HepG2 (cell line): ENCODE results near the gene IL1RAPL2. TPM values are rescaled to one million over a fixed set of nuclear protein-coding genes. Genes with fewer than 3 reads are reported as not detected.

Source experiments
- ATAC-seq: fragments of 200-7000 bp; cut with Tn5 transposase; 3 replicates; pipeline ENCODE4 v1.9.1; 2020; ENCODE audit warnings: mild to moderate bottlenecking, moderate library complexity
- BruUV-seq: library from RNA; stranded (reverse); fragments of 400-500 nt; replicated peaks from 2 replicates; lab custom pipeline; 2021; lab: Mats Ljungman, UMichigan
- CTCF ChIA-PET: fragments of 300-600 bp; formaldehyde crosslinking; extraction: SDS; loops from one replicate; lab custom pipeline; 2021; ENCODE audit warnings: low total read pairs, inconsistent platforms, low intra/inter-chr PET ratio; lab: Yijun Ruan, JAX
- POLR2A ChIA-PET: fragments of 350-600 bp; sonication (Branson Sonifier 250); formaldehyde crosslinking; loops from one replicate; lab custom pipeline; 2020; ENCODE audit warnings: antibody characterized with exemption, inconsistent platforms; lab: Yijun Ruan, JAX
- DNase-seq: peaks from one replicate; pipeline ENCODE4 v3.0.0-alpha.2; 2015; ENCODE audit warnings: low spot score
- FAIRE-seq: peaks from 3 replicates; lab custom pipeline; 2011; peaks lifted over from hg19 to GRCh38; lab: Jason Lieb, UNC
- H2AFZ ChIP-seq: one replicate; pipeline ENCODE4 v1.6.1; 2011; ENCODE audit warnings: low read length, inconsistent platforms
- H3K27ac ChIP-seq: fragments of 300-600 bp; 3 replicates; pipeline ENCODE4 v1.8.0; 2011; ENCODE audit warnings: mixed run types, mild to moderate bottlenecking, mixed read lengths, low read length, inconsistent platforms; ENCODE audit not compliant: insufficient read depth; ENCODE audit errors: extremely low read length
- H3K27me3 ChIP-seq, 2 experiments: fragments of 200-600 bp in 1 of 2; 2 replicates in 1 of 2; 3 replicates in 1 of 2; pipeline versions ENCODE4 v1.6.0 to v1.8.0; 2011; ENCODE audit warnings: low read length in 2 of 2, mild to moderate bottlenecking in 2 of 2, moderate library complexity in 2 of 2, inconsistent platforms in 1 of 2; ENCODE audit not compliant: insufficient read depth in 2 of 2, control insufficient read depth in 1 of 2
- H3K36me3 ChIP-seq, 2 experiments: fragments of 200-600 bp in 1 of 2; replicated peaks in 1 of 2; 2 replicates in 1 of 2; 3 replicates in 1 of 2; pipeline versions ENCODE4 v1.5.1 to v1.8.0; 2011; ENCODE audit warnings: low read length in 2 of 2, inconsistent platforms in 1 of 2; ENCODE audit not compliant: insufficient read depth in 2 of 2, control insufficient read depth in 1 of 2
- H3K4me1 ChIP-seq: 2 replicates; pipeline ENCODE4 v1.5.1; 2012; ENCODE audit warnings: low read length, inconsistent platforms; ENCODE audit not compliant: insufficient read depth
- H3K4me2 ChIP-seq: 2 replicates; pipeline ENCODE4 v1.6.0; 2011; ENCODE audit warnings: low read depth, low read length, inconsistent platforms
- H3K4me3 ChIP-seq, 3 experiments: fragments of 200-600 bp in 1 of 3; sonication (generic), shearing (Covaris generic) in 1 of 3; replicated peaks in 1 of 3; 2 replicates each; pipeline ENCODE4 v1.5.1; 2011 to 2016; ENCODE audit warnings: low read length in 3 of 3, inconsistent platforms in 2 of 3, low read depth in 2 of 3, mild to moderate bottlenecking in 2 of 3, control low read depth in 1 of 3, mixed read lengths in 1 of 3; ENCODE audit not compliant: insufficient read depth in 1 of 3
- H3K79me2 ChIP-seq: one replicate; pipeline ENCODE4 v1.6.1; 2011; ENCODE audit warnings: low read length, inconsistent platforms; ENCODE audit not compliant: insufficient read depth
- H3K9ac ChIP-seq: 2 replicates; pipeline ENCODE4 v1.6.0; 2011; ENCODE audit warnings: mild to moderate bottlenecking, low read depth, low read length, inconsistent platforms; ENCODE audit not compliant: insufficient read depth
- H3K9me3 ChIP-seq: 2 replicates; pipeline ENCODE4 v1.5.1; 2012; ENCODE audit warnings: mild to moderate bottlenecking, low read length
- H4K20me1 ChIP-seq: 2 replicates; pipeline ENCODE4 v1.6.0; 2011; ENCODE audit warnings: inconsistent platforms, mild to moderate bottlenecking, low read length, moderate library complexity; ENCODE audit not compliant: insufficient read depth
- FOSL1 ChIP-seq: sonication (generic); formaldehyde crosslinking; IDR thresholded peaks from 2 replicates; pipeline ENCODE4 v1.9.0; 2021; ENCODE audit warnings: missing genetic modification reagents, borderline replicate concordance
- HDAC6 ChIP-seq: fragments of 200-600 bp; sonication (generic); IDR thresholded peaks from 2 replicates; pipeline ENCODE4 v1.7.0; 2017; ENCODE audit warnings: mild to moderate bottlenecking, antibody characterized with exemption, low read length, low read depth
- JUND ChIP-seq: sonication (generic); formaldehyde crosslinking; IDR thresholded peaks from 2 replicates; pipeline ENCODE4 v1.8.0; 2022; ENCODE audit warnings: mild to moderate bottlenecking, missing genetic modification reagents
- NAIF1 ChIP-seq: sonication (generic); formaldehyde crosslinking; IDR thresholded peaks from 2 replicates; pipeline ENCODE4 v1.5.0; 2020; ENCODE audit warnings: mild to moderate bottlenecking, missing genetic modification reagents, borderline replicate concordance
- NCOA1 ChIP-seq: sonication (generic); formaldehyde crosslinking; IDR thresholded peaks from 2 replicates; pipeline ENCODE4 v1.9.0; 2021; ENCODE audit warnings: missing genetic modification reagents
- SP140L ChIP-seq: sonication (generic); formaldehyde crosslinking; IDR thresholded peaks from 2 replicates; pipeline ENCODE4 v1.4.0; 2020; ENCODE audit warnings: missing genetic modification reagents, borderline replicate concordance
- SP2 ChIP-seq: sonication (generic); formaldehyde crosslinking; IDR thresholded peaks from 2 replicates; pipeline ENCODE4 v1.5.1; 2020; ENCODE audit warnings: mild to moderate bottlenecking, missing genetic modification reagents
- TBL1XR1 ChIP-seq: fragments of 150-350 bp; IDR thresholded peaks from 2 replicates; pipeline ENCODE4 v1.6.1; 2014; ENCODE audit warnings: borderline replicate concordance, low read length; ENCODE audit not compliant: partially characterized antibody
- ZNF253 ChIP-seq: sonication (generic); formaldehyde crosslinking; IDR thresholded peaks from 2 replicates; pipeline ENCODE4 v1.8.0; 2022; ENCODE audit warnings: mild to moderate bottlenecking, missing genetic modification reagents, borderline replicate concordance
- ZNF615 ChIP-seq: sonication (generic); formaldehyde crosslinking; IDR thresholded peaks from 2 replicates; pipeline ENCODE4 v1.5.0; 2020; ENCODE audit warnings: mild to moderate bottlenecking, missing genetic modification reagents, borderline replicate concordance
- ZSCAN9 ChIP-seq: IDR thresholded peaks from 2 replicates; pipeline ENCODE4 v1.6.1; 2016; ENCODE audit warnings: borderline replicate concordance
- WGBS: methylation state at CpG from one replicate; pipeline ENCODE4 v1.1.6; 2017; ENCODE audit warnings: low lambda C conversion rate; 5-methylcytosine and 5-hydroxymethylcytosine counted together
- in situ Hi-C: cut with HindIII; loops from 2 replicates; pipeline ENCODE4 v1.10.0; 2017; ENCODE audit warnings: low pct_unique_long_range_greater_than_20kb; ENCODE audit not compliant: extremely low pct_ligation_motif_present
- intact Hi-C: fragments of 100-400 bp; cut with micrococcal nuclease; formaldehyde crosslinking; loops from one replicate; pipeline ENCODE4 v1.10.0; 2022; ENCODE audit not compliant: unreplicated experiment
- polyA plus RNA-seq, 8 experiments: library from polyadenylated mRNA; depleted of rRNA in 3 of 8; stranded (reverse) in 7 of 8; unstranded in 1 of 8; fragments of >200 nt; fragmentation: Illumina TruSeq in 4 of 8; extraction: Trizol in 4 of 8; gene quantifications; 2 replicates each; pipeline versions ENCODE4 v1.2.1 to v1.2.3, GENCODE V29; 2011 to 2016; ENCODE audit warnings: low read depth in 4 of 8, missing spikeins in 1 of 8, mixed read lengths in 1 of 8; ENCODE audit not compliant: insufficient read depth in 1 of 8
- total RNA-seq, 5 experiments: library from RNA; depleted of rRNA; stranded (reverse); fragments of >200 nt; fragmentation: Illumina TruSeq; extraction: Trizol; gene quantifications; 2 replicates each; pipeline ENCODE4 v1.2.3, GENCODE V29; 2016; ENCODE audit warnings: low read depth in 1 of 5
- TF ChIP-seq, protein P1 (sequence below): IDR thresholded peaks from 2 replicates; pipeline ENCODE4 v1.6.1; 2016; ENCODE audit warnings: mild to moderate bottlenecking

IL1RAPL2 gene
- total and polyA plus RNA-seq, 2 of the 13 experiments (the other 11 are each of a cell fraction or from before 2014, with no cell fraction given) = not detected

DNA sequence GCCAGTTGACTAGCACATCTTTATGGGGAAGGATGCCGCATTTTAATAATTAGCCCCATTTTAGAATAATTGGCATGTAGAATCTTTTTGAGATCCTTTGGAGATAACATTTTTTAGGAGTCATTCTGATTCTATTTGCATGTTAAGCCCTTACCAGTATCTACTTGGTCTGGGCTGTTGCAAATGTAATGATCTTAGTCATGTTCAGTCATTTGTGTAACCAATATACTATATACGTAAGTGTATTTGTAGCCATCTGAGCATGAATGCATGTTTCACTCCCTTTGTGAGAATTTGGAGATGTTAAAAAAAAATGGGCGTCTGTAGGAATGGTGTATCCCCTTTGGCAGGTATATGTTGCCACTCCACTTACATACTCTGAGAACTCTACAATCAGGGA is 535.4 kb downstream of the IL1RAPL2 start (continued):
- TF ChIP-seq, protein P1, sequence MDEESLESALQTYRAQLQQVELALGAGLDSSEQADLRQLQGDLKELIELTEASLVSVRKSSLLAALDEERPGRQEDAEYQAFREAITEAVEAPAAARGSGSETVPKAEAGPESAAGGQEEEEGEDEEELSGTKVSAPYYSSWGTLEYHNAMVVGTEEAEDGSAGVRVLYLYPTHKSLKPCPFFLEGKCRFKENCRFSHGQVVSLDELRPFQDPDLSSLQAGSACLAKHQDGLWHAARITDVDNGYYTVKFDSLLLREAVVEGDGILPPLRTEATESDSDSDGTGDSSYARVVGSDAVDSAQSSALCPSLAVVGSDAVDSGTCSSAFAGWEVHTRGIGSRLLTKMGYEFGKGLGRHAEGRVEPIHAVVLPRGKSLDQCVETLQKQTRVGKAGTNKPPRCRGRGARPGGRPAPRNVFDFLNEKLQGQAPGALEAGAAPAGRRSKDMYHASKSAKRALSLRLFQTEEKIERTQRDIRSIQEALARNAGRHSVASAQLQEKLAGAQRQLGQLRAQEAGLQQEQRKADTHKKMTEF (CRISPR knock-in tag) = no peak
- TF ChIP-seq ZSCAN9 (CRISPR knock-in tag) (no peak), ZNF253 (CRISPR knock-in tag) (no peak), ZNF615 (CRISPR knock-in tag) (no peak), JUND (CRISPR knock-in tag) (no peak), FOSL1 (no peak), SP2 (no peak), NCOA1 (CRISPR knock-in tag) (no peak), TBL1XR1 (no peak), NAIF1 (CRISPR knock-in tag) (no peak)
- TF ChIP-seq, all 625 proteins: peak for 0

GRCh38 chrX:105109936-105110335 is 543.9 kb downstream of the IL1RAPL2 start:
- Histone ChIP-seq H3K9ac (no peak overlapping the region), H2AFZ (no peak overlapping the region), H3K79me2 (no peaks in the 10 kb centered on the region), H3K4me2 (no peak overlapping the region), H3K9me3 (no peaks in the 10 kb centered on the region), H3K27me3 (no peaks in the 10 kb centered on the region), H3K4me3 (no peak overlapping the region), H3K36me3 (no peaks in the 10 kb centered on the region), H3K4me1 (no peaks in the 10 kb centered on the region), H3K27ac (no peak overlapping the region), H4K20me1 (no peaks in the 10 kb centered on the region)
- in situ Hi-C loops = no loop called here
- ATAC-seq = no peak
- no TSS peak for BruUV-seq
- intact Hi-C loops = no loop called here
- 17% methylated on average over 6 of the region's 6 CpGs for WGBS
- TF ChIP-seq HDAC6 (no peak), SP140L (CRISPR knock-in tag) (no peak)
- POLR2A ChIA-PET = no interaction called here
- FAIRE-seq = no peak
- CTCF ChIA-PET = no interaction called here
- DNase-seq = no peak
